Measurements from ENCODE around the gene ALG3. TPM values are rescaled to one million over a fixed set of nuclear protein-coding genes. Genes with fewer than 3 reads are reported as not detected.

The ALG3 gene
- total RNA-seq, 1 donor from 2014 or later = 34.1 TPM

DNA sequence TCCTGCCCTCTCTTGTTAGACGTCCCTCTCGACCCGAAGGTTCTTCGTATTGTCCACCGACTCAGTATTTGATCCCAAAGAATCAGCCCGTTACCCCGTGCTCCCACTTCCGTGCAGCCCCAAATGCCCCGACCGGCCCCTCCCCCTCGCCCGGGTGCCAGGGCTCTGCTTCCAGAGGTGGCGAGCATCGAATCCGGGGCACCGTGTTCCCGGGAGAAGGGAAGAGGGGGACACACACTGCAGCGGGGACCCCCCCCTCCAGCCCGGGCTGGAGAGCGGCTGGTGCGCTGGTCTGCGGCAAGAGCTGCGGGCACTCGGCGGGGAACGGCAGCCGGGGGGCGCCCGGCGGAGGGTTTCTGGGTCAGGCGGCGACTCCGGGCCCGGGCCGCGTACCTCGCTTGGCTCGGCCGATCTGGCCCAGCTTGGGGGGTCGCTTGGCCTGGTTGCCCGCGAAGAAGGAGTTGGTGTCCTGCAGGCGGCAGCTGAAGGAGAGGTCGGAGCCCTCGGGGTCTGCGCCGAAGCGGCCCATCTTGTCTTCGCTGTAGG lies 12.0 kb upstream of the ALG3 start:
- no peak for DNase-seq (ENCODE audit: low spot score)

DNA sequence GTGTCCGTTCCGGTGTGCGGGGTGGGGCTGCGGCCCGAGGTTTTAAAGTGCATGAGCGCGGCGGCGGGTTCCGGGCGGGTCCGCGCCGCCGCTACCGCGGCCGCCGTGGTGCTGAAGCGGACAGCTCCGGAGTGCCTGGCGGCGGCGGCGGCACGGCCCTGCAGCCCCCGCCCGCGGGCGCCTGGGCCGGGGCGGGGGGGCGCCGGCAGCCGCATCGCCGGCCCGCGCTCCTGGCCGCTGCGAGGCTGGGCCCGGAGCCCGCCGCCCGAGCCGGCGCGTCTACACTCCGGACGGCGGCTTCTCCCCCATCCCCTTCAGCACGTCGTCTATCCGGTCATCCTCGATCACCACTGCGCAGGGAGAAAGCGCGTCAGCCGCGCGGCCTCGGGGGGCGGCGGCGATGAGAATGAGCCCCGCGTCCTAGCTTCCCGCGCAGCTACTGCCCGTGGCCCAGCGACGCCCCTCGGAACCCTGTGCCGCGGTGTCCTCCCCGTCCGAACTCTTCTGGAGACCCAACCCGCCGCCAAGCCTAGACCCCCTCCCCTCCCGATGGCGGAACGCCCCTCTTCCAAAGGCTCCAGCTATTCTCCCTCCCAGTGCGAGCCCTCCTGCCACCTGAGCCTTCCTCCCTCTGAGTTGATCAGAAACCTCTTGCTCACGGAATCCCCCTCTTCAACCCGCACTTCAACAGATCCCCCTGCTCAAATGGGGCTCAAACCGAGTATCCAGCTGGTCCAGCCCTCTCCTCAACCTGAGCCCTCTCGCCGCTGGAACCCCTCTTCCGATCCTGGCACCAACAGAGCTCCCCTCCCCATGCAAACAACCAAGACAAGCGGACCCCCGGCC lies 11.3 kb upstream of the ALG3 start:
- no peak for DNase-seq (ENCODE audit: low spot score)

DNA sequence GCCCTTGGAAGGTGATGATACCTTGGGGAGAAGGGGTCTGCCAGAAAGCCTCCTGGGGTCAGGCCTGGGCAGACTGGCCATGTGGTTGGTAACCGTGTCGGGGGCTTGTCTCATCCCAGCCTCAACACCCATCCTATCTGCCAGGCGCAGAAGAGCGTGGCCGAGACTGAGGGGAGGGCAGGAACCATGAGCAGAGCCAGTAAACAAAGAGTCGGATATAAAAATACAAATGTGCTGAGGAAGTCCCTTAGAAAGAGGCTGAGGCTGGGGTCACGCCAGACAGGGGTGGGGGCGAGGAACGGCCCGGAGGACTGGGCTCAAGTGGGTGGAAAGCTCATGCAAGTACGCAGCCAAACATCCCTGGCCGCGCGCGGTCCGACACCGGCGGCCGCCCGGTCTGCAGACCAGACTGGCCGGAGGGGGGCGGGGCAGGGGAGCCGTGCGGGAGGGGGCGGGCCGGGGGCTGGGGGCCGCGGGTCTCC lies 10.7 kb upstream of the ALG3 start:
- no peak for DNase-seq (ENCODE audit: low spot score)

DNA sequence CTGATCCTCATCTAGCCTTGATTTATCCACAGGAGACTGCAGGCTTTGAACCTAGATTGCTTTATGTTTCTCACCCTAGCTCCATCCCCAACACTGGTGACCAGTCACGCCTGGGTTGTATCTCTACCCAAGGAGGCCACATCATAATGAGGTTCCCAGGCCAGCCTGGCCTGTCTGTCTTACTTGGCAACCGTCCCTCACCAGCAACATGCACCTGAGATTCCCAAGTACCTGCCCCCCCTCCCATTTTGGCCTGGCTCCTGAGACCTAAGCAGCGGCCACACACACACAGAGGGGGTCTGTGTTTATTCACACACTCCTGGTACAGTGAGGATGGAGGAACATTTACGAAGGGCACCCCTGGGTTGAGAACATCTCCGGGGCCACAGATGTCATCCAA lies 10.2 kb upstream of the ALG3 start:
- DNase-seq (ENCODE audit: low spot score) = no peak

DNA sequence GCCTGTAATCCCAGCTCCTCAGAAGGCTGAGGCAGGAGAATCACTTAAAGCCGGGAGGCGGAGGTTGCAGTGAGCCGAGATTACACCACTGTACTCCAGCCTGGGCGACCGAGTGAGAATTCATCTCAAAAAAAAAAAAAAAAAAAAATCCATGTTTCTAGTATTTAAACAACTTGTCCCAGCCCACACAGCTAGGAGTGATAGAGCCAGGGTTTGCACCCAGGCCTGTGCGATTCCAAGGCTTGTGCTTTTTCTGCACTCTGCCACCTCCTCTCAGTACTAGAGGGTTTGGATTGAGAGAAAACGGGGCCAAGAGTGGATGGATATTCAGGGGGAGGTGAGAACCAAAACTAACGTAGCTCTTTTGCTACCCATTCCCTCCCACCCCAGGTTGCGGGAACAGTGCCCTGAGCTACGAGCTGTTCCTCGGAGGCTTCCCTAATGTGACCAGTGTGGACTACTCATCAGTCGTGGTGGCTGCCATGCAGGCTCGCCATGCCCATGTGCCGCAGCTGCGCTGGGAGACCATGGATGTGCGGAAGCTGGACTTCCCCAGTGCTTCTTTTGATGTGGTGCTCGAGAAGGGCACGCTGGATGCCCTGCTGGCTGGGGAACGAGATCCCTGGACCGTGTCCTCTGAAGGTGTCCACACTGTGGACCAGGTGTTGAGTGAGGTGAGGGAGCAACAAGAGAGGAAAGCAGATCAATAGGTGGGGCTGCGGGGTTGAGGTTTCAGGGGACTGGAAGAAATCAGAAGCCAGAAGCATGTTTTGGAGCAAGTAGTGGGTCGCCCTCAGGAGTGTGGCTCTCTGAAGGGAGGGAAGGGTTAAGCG lies 8.5 kb upstream of the ALG3 start:
- DNase-seq (ENCODE audit: low spot score) = no peak

DNA sequence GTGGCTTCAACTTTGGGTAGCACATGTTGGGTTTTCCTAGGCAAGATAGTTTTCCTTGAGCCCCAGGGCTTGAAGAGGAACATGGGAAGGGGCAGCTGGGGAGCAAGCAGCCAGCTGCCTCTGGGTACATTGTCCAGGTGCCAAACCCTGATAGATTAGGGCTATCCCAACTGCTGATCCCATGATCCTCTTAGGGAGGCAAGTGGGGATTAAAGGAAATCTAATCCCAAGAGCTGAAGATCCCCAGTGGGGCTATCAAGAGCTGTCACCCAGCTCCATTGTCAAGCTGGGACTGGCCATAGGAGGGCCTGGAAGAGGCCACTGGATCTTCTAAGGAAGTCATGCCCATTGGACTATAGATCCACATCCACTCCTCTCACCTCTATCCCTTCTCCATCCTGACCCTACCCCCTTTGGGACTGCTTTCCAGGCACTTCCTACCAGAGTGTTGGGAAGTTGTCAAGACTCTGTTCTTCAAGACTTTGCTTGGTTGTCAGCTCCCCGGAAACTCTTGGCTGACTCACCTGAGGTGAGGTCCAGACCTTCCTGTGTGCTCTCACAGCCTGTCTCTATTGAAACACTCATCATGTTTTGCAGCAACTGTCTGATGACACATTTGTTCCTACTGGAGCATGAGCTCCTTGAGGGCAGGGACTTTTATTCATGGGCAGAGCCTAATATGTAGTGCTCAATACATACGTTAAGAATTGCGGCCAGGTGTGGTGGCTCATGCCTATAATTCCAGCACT lies 6.7 kb upstream of the ALG3 start:
- no peak for DNase-seq (ENCODE audit: low spot score)

DNA sequence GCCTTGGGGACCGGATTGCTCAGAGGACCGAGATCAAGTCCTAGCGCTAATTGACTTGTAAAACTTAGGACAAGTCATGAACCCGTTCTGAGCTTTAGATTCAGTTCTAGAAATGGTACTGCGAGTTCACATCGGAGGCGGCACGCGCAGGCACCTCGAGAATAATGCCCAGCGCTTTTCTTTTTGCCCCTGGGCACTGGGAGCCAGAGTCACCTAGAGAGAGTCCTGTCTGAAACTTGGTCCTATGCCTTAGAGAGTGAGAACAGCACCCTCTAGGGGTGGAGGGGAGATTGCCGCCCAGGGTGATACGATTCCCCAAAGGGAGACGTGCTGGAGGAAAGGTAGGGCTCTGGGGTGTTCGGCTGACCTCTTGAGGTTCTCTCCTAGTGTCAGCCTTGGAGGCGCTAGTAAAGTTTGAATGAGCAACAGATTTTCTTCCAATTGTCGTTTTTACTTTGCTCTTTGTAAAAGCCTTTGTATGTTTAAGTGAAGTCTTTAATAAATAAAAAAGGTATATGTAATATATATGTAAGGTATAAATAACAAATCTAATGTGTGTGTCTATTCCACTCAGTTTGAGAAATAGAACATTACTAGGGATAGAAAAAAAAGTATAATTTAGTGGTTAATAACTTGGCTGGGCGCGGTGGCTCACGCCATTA lies 1.5 kb upstream of the ALG3 start:
- DNase-seq (ENCODE audit: low spot score) = no peak

DNA sequence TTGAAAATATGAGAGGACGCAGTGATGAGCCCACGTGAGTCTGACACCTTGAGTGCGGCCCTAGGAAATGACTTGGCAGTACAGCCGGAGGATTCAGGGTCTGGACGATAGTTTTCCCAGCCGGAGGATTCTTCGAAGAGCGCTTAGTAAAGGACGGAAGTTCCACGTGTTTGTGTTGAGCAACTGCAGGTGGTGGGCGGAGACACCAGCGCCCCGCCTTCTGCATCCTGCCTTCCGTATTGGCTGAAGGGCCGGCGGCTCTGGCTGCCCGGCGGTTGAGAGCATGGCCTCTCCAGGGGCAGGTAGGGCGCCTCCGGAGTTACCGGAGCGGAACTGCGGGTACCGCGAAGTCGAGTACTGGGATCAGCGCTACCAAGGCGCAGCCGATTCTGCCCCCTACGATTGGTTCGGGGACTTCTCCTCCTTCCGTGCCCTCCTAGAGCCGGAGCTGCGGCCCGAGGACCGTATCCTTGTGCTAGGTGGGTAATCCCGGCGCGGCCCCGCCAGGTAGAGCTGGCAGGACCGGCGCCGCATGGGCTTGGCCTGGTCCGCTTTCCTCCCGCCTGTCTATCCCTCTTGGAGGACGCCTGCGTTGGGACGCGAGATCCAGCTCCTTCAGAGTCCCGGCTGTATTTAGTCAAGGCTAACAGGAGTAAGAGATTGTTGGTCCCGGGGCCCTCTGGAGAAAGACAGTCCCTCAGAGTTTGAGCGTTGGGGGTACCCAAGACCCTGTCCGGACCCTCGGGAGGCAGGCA lies 827 bp upstream of the ALG3 start, which contains the start of gene EEF1AKMT4:
Gene EEF1AKMT4, plus strand, starts transcription at position 261 of the 755 bp plus-strand sequence. Its CDS starts 23 bp downstream, at position 284.
- peak; percentile 97 for DNase-seq (ENCODE audit: low spot score)

DNA sequence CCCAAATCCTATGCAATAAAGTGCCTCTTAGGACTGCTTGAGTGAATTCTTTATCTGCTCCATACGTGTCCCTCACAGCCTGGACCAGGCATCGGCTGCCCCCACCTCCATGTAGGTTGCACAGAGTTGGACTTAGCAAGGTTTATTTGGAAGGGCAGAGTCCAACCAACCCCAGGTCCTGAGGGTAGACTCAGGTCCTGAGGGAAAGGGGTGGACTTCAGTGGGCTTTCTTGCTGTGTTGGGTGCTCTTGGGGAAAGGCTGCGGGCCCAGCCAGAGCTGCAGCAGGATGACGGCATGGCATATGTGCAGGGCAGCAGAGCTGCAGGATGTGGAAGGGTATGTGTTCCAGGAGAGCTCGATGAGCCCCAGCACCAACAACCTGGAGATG lies 6.5 kb downstream of the ALG3 start:
- no peak for DNase-seq (ENCODE audit: low spot score)

DNA sequence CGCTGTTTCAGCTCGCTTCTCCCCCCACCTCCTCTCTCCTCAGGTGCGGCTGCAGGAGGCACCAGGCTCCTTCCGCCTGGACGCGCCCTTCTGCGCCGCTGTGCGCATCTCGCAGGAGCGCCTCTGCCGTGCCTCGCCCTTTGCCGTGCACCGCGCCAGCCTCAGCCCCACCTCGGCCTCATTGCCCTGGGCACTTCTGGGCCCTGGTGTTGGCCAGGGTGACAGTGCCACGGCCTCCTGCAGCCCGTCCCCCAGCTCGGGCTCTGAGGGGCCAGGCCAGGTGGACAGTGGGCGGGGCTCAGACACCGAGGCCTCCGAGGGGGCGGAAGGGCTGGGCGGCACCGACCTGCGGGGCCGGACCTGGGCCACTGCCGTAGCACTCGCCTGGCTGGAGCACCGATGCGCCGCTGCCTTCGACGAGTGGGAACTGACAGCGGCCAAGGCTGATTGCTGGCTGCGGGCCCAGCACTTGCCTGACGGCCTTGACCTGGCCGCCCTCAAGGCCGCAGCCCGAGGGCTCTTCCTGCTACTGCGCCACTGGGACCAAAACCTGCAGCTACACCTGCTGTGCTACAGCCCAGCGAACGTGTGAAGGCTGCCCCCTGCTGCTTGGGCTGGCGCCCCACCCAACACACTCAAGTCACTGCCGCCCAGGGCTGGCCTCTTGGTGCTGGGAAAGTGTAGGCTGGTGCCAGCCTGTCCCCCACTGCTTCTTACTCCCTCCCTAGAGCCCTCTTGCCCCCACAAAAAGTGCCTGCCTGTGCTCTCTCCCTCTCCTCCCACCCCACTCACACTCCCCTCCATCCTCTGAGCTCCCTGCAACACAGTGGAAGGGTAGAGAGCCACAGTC lies 7.1 kb downstream of the ALG3 start:
- no peak for DNase-seq (ENCODE audit: low spot score)

DNA sequence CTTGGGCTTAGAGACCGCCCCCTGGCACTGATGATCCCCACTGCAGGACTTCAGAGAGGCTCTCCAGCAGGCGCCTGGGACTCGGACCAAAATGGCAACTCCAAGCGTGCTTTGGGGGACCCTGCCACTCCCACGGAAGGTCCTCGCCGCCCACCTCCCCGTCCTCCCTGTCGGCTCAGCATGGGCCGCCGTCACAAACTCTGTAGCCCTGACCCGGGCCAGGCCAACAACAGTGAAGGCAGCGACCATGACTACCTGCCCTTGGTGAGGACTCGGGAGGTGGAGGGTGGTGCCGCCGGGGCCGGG lies 7.7 kb downstream of the ALG3 start:
- no peak for DNase-seq (ENCODE audit: low spot score)

DNA sequence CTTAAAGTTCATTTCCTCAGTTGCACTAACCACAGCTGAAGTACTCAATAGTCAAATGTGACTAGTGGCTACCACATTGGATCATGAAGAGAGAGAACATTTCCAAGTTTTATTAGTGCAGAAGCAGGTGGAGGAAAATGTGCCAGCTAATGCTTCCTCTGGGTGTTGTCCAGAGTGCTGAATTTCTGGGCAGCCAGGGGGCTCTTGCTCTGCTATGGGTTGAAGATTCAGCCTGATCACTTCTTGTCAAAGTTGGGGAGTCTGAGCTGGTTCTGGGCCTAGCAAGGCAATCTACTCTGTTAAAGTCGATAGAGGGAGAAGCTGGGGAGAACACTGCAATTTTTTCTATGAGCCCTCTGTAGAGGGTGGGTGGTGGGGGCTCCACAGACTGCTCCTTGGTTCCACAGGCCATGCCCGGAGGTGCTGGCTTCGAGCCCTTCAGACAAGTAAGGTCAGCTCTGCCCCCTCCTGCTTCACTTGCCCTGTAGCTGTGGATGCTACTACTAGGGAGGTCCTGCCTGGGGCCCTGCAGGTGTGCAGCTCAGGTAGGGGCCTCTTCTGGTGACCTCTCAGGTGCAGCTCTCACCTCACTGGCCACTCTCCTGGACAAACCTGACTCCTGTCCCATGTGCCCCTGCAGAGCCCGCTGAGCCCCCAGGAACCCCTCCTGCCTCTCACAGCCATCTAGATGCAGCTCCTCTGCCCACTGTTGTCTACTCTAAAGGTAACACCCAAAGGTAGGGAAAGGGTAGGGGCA lies 8.2 kb downstream of the ALG3 start:
- no peak for DNase-seq (ENCODE audit: low spot score)

DNA sequence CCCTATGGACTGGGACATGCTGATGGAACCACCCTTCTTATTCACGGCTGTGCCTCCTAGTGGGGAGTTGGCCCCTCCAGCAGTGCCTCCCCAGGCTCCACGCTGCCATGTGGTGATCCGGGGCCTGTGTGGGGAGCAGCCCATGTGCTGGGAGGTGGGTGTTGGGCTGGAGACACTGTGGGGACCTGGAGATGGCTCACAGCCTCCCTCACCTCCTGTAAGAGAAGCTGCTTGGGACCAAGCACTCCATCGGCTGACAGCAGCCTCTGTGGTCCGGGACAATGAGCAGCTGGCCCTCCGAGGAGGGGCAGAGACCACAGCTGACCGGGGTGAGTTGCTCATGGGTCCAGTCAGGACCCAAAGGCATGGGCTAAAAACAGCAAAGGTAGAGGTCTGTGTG lies 9.1 kb downstream of the ALG3 start:
- DNase-seq (ENCODE audit: low spot score) = no peak

DNA sequence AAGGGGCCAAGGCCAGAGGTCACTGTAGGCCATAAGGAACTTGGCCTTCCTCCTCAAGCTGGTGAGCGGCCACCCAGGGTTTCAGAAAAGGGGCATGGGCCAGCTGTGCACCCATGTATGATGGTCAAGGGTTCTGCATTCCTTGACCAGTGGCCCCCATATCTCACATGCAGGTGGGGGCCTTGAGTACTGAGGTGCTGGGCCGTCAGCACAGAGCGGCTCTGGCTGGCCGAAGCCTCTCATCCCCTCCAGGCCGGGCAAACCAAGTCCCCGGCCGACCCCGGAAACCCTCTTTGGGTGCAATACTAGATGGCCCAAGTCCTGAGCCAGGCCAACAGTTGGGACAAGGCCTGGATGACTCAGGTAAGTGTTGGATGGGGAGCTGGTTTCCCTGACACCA lies 9.5 kb downstream of the ALG3 start:
- DNase-seq (ENCODE audit: low spot score) = no peak

DNA sequence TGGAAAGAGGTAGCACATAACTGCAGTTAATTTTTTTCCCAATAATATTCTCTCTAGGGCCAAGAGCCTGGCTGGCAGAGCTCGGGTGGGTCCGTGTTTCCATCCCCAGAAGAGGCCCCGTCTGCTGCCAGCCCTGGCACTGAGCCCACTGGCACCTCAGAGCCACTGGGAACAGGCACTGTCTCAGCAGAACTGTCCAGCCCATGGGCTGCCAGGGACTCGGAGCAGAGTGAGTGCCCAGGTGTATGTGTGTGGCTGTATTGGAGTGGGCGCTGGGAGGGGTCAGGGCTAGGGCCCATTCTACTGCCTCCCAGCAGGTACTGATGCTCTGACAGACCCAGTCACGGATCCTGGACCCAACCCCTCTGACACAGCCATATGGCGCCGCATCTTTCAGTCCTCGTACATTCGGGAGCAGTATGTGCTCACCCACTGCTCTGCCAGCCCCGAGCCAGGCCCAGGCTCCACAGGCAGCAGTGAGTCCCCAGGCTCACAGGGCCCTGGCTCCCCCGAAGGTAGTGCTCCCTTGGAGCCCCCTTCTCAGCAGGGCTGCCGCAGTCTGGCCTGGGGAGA lies 10.4 kb downstream of the ALG3 start:
- DNase-seq (ENCODE audit: low spot score) = no peak

DNA sequence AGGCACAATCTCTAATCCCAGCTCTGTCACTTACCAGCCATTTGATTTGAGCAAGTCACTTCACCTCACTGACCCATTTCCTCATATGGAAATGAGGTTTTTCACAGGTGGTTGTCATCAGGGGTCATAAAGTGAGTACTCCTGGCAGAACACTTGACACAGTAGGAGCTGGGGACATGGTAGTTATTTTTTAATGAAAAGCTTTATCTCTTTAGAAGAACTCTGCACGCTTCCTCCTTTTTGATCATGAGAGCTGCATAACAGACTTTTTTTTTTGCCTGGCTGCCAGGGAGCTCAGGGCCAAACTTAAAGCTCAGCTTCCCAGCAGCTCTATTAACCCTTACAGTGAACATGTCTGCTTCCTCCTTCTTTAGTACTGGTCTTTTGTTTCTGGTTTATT lies 11.0 kb downstream of the ALG3 start:
- DNase-seq (ENCODE audit: low spot score) = no peak

DNA sequence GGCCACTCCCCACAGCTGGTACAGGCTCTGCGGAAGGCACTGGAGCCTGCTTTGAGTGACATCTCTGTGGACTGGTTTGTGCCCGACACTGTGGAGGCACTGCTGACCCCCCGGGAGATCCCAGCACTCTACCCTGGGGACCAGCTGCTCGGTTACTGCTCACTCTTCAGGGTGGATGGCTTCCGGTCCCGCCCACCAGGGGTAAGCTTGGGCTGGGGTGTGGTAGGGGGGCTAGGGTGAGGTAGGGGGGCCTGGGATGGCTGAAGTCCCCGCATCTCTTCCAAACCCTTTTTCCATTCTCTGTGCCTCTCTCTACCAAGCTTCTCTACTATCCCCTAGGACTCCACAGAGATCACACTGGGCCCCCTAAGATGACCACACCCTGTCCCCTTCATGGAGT lies 11.6 kb downstream of the ALG3 start:
- DNase-seq (ENCODE audit: low spot score) = no peak

DNA sequence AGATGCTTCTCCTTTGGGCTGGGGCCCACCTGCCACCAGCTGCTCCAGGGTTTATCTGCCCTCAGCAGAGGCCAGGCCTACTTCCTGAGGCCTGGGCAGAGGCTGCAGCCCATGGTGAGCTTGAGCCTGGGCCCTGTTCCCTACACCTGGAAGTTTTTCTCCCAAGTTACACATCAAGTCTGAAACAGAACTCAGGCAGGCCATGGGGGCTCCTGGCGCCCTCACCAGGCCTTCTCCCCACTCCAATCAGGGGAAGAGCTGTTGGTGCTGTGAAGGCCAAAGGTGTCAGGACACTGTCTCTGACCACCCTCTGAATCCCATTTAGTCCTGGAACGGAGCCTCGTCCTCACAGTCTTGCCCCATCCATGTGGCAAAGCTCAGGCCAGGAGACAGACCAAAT lies 12.1 kb downstream of the ALG3 start:
- no peak for DNase-seq (ENCODE audit: low spot score)
